ENCODE data around the gene ELF2.
"Not testable (repeated sequence)": the region's sequence is repeated elsewhere in the genome, so short reads cannot be mapped to it uniquely, and the experiment has no call there.

Gene ELF2

DNA sequence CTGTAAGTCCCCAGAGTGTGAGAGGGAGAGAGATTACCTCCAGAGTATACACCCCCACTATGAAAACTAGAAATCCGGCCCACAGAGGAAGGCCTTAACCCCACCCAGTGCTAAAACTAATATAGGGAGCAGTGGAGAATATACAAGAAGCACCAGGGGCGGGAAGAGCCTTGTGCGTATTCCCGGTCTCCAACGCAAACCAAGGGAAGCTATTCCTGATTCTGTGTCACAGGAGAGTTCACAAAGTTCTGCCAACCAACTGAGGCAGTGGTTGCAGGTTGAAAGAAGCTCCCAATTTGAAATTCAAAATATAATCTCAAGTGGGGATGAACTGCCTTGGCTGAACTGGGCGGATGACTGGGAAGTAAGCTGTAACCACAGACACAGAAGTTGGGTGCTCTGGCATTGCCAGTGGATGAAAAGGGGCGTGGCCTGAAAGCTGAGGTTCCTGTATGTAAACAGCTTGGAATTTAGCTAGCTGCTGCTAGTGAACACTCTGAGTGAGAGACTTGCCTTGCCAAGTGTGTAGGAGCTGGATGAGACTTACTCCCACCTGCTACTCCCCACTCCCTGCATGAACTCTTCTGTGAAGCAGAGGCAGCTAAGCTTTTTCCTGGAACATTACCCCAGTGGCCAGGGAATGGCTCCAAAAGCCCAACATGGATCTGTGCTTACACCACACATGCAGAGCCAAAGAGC is 32.7 kb downstream of the ELF2 start:
- no peak for DNase-seq (ENCODE audit: low read depth in 2 of 2)

GRCh38 chr4:139142980-139143379 is 34.0 kb downstream of the ELF2 start:
- no peak for DNase-seq (ENCODE audit: low read depth in 2 of 2)

- DNase-seq (ENCODE audit: low read depth in 2 of 2): no peak
These were observed 34.9 kb downstream of the ELF2 start for GRCh38 chr4:139142087-139142486.

DNA sequence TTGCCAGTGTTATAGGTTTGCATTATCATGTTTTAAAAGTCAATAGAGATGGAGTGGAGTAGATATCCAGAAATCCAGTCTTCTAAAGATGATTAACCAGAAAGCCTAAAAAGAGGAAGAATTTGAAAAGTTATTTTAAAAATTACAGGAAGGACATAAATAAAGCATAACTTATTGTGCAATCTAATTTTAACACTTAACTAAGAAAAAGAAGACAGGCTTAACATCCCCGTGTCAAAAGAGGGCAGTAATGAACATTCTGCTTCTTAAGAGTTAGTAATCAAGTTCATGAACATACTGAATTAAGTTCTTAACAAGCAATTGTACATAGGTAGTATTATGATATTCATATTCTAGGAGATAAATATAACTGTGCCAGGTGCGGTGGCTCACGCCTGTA is 39.3 kb downstream of the ELF2 start:
- no peak for DNase-seq (ENCODE audit: low read depth in 2 of 2)

- DNase-seq (ENCODE audit: low read depth in 2 of 2): no peak
These were observed 42.6 kb downstream of the ELF2 start for GRCh38 chr4:139134403-139134802.

- DNase-seq (ENCODE audit: low read depth in 2 of 2): no peak
These were observed 45.7 kb downstream of the ELF2 start for GRCh38 chr4:139131209-139131870.

DNA sequence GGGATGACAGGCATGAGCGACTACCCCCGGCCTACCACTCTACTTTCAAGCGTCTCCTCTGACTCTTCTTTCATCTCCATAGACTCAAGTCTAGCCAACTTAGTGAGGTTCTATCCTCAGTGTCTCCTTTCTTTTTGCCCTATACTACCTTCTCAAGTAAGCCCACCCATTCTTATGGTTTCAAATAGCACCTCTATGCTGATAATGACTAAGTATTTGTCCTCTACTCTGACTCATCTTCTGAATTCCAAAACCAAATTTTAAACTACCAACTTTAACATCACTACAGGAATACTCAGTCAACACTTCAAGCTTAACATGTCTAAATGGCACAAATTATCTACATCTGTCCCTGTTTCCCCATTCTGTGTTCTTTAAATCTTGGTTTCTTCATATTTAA is 47.8 kb downstream of the ELF2 start:
- DNase-seq (ENCODE audit: low read depth in 2 of 2): no peak

DNA sequence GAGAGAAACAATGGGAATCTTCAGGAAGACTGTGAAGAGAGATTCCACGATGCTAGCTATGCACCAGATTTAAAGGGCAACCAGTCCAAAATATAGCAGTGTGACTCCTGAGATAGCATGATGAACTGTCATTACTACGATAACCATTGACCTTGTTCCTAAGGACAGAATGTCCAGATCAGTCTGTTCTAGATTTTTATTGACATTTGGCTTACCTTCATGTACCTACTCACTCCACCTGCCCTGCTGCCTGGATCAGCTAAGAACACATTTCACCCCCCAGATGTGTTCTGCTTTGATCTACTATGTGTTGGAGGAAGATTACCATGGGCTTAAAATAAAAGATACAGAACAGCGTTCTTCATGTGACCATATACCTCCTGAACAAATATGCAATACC is 50.1 kb downstream of the ELF2 start:
- DNase-seq (ENCODE audit: low read depth in 2 of 2): no peak

DNA sequence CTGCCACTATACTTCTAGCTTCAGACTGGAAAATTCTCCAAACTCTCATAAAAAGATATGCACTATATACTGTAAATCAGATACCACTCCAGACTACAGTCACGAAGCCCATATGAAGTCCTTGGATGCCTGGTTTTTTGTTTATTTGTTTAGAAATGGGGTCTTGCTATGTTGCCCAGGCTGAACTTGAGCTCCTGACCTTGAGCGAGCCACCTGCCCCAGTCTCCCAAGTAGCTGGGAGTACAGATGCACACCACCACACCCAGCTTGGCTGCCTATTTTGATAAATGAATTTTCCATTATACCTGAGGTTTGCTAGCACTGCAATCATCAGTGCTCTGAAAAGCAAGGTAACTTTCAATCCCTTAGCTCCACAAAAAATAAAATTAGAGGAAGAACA is 53.1 kb downstream of the ELF2 start:
- no peak for DNase-seq (ENCODE audit: low read depth in 2 of 2)

DNA sequence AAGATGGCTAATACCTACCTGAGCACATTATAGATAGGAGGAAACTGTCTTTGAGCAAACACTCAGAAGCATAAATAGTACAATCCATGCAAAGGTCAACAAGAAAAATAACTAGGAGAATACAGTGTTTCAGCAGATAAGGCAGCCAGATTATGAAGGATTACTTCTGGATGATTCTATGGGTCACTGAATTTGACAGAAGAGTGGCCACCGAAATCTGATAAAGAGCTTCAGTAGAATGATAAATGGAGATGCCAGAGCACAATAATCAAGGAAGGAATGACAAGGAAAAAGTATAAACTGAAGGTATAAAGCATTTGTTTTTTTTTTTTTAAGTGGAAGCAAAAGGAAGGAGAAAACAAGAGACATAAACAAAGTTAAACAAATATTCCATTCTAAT is 58.7 kb downstream of the ELF2 start:
- no peak for DNase-seq (ENCODE audit: low read depth in 2 of 2)

- DNase-seq (ENCODE audit: low read depth in 2 of 2): no peak
These were observed 61.8 kb downstream of the ELF2 start for GRCh38 chr4:139115226-139115625.

GRCh38 chr4:139114795-139115194 is 62.2 kb downstream of the ELF2 start:
- DNase-seq (ENCODE audit: low read depth in 2 of 2): not testable (repeated sequence)

GRCh38 chr4:139112650-139113049 is 64.4 kb downstream of the ELF2 start:
- no peak for DNase-seq (ENCODE audit: low read depth in 2 of 2)

GRCh38 chr4:139108567-139109128 is 68.4 kb downstream of the ELF2 start:
- DNase-seq (ENCODE audit: low read depth in 2 of 2): no peak

GRCh38 chr4:139099366-139099982 is 77.5 kb downstream of the ELF2 start:
- DNase-seq (ENCODE audit: low read depth in 2 of 2): peak; percentile 44 to 64

- no peak for DNase-seq (ENCODE audit: low read depth in 2 of 2)
These were observed 84.7 kb downstream of the ELF2 start for GRCh38 chr4:139092271-139092670.

- DNase-seq (ENCODE audit: low read depth in 2 of 2): no peak
These were observed 91.9 kb downstream of the ELF2 start for GRCh38 chr4:139085141-139085540.

GRCh38 chr4:139084804-139085093 is 92.3 kb downstream of the ELF2 start:
- DNase-seq (ENCODE audit: low read depth in 2 of 2): no peak

GRCh38 chr4:139083956-139084803 is 92.8 kb downstream of the ELF2 start:
- DNase-seq (ENCODE audit: low read depth in 2 of 2): peak; percentile 58 to 73

- peak; percentile 36 to 62 for DNase-seq (ENCODE audit: low read depth in 2 of 2)
These were observed 93.4 kb downstream of the ELF2 start for GRCh38 chr4:139083607-139083955.

DNA sequence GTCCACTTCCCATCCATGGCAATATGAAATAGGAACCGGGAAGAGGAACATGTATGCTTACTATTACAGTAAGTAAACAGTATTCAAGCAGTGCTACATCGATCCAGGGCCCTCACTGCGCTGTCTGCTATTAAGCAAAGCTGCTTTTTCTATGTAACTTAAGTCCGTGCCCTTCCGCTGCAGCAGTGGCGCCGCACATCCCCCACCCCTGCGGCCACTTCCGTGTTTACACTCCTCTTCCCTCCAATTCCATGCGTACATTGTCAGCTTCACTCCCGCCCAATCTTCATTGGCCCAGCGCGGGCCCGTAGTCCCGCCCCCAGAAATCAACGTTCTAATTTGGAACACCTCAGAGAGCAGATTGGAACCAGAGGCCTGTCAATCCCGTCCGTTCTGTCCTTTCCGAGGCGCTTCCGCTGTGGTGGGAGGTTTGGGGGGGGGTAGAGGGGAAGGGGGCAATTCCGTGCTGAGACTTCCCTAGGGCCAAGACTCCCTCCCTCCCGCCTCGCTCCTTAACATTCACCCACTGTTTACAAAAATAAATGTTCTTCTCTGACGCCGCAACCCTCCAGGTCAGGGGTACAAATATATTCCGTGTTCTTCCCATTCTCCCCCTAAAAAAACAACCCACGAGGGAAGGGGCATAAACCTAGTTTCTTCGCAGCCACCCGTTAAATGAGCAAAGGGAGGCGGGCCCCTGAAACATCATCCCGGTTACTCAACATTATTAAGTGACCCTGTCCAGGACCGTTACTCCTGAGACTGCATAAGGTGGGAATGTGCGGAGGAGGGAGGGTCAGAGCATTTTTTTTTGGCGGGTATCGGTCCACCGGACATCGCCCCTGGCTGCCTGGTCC is 94.0 kb downstream of the ELF2 start:
- DNase-seq (ENCODE audit: low read depth in 2 of 2): peak; percentile 83
